Measurements from ENCODE around the gene COA8.

Gene COA8

DNA sequence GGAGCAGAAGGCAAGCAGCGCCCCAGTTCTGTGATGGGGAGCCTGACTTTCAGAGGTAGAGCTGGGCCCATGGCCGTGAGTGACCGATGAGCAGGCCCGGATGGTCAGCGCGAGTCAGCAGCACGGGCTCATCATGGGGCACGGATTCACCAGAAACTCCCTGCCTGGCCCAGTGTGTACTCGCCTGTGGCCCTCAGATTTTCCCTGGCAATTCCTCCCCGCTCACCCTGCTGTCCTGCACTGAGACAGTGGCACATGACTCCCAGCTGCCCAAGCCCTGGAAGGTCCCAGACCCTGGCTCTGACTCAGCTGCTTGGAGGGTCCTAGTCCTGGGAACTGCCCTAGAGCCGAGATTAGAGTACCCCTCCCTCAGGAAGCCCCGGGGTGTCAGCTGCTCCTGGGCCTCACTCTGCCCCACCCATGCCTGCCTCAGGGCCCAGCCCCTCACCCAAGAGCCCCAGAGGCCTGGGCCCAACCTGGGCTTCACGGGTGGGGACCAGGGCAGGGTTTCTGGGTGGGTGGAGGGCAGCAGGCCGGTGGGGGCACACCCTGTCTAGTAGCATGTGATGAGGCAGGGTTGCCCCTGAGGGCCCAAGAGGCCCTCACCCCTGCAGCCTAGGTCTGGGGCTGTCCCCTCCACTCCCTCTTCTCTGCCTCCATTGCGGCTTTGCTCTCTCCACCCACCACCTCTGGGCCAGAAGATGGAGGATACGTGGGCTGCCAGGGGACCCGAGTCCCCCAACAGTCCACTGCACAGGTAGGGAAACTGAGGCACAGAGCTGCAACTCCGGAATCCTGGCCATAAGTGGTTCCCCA, 25.4 kb upstream of the COA8 start:
- no peak for DNase-seq

- DNase-seq, result no peak
Measured at GRCh38 chr14:103538291-103539055, 24.3 kb upstream of the COA8 start.

DNA sequence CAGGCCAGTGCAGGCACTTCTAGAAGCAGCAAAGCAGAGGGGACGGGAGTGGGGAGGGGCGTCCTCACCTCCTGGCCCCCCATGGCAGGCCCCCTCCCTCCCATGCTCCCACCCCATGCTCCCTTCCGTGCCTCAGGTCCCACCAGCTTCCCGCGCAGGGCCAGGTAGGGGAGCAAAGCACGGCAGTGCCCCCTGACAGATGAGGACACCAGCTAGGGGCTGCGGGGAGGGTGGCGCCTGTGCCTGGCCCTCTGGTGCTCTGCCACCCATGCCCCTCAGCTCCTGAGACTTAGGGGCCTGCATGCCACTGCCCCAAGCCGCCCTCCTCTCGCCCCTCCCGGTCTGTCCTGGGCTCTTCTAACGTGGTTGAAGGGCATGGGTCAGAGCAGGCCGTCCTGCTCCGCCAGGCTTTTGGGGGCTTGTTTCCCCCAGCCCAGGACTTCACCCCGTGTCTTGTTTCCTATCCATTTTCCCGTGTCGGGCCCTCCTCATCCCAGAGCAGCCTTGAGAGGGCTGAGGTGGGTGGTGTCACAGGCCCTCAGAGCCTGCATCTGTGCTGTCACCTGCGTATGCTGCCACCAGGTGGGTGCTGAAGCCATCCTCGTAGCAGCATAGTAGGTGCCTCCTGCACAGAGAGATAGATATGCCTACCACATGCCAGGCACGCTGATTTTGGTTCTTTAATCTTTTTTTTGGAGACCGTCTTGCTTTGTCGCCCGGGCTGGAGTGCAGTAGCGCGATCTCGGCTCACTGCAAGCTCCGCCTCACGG, 23.5 kb upstream of the COA8 start:
- DNase-seq, result no peak

GRCh38 chr14:103540821-103541708, 21.7 kb upstream of the COA8 start:
- DNase-seq, result peak; percentile 42

DNA sequence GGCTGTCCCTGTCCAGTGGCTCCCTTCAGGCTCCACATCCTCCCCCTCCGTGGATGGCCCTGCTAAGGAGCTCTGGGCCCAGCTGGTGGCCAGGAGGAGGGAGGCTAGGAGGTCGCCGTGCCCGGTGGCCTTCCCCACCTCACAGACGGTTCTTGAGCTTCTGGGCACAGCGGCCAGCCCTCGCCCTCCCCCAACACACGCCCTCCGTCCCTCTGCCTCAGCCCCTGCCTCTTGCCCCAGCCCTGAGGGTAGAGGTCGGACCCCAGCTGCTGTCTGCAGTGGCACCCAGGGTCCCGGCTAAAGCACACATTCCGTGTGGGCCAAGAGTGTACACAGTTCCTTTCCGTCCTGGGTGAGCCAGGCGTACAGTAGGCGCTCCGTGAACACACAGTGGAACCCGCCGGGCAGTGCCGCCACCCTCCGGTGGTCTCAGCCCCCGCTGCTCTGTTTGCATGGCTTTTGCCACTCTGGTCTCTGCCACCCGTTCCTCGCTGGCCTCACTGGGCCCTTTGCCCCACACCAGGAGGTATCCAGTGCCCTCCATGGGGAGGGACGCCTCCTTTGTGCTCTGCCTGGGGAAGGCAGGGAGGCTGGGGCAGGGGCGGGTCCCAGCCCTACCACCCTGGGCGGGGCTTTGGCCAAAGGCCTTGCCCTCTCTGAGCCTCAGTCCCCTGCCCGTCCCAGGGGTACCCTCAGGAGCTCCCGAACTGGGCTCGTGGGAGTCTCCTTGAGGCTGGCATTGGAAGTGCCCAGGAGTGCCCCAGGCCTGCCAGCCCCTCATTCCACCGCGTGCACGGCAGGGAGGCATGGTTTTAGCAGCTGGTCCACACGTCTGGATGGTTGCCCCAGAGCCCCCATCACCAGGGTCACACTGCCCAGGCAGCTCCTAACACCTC, 20.8 kb upstream of the COA8 start:
- DNase-seq, result peak; percentile 72

DNA sequence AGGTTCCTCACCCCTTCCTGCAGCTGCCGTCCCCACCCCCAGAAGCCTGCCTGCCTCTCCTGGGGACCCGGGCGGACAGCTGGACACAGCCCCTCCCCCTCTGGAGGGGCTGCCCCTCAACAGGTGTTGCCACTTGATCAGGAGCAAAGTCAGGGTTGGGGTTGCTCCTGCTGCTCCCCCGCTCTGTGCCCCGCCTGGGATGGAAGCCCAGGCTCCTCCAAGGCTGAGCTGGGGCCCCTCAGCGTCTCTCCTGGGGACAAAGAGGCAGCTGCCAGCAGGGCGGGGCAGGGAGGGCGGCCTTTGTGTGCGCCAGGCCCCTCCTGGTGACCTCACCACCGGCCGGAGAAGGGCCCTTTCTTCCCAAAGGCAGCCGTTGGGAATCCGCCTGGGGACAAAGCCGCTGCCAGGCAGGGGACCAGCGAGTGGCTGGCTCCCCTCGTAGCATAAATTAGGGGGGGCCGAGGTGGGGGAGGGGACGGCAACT, 20.1 kb upstream of the COA8 start:
- DNase-seq, result peak; percentile 85

- DNase-seq, result no peak
Measured at GRCh38 chr14:103543140-103543539, 19.6 kb upstream of the COA8 start.

DNA sequence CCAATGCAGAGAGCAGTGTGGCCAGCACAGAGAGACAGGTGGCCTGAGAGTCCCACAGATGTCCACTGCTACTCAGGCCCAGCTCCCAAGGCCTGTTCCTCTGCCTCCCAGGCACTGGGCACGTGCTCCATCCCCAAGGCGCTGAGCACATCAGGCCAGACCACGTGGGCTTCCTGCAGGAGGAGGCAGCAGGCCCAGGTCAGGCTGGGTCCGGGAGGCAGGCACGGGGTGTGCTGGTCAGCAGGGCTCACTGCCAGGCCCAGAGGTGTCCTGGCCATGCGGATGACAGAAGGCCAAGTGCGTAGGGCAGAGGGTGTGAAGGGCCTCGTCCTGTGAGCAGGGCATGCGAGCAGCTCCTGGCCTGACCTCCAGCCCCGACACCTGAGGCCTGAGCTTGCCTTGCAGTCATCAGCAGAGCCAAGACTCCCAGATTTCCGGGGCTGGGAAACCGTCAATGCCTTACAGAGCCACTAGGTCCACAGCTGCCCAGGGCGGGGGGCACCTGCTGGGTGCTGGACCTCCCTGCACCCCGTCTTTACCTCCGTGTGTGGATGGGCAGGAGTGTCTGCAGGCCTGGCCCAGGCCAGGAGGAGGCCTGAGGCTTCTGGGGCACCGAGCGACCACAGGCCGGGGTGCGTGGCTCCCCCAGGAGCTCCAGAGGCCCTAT, 18.9 kb upstream of the COA8 start:
- peak; percentile 45 for DNase-seq

- peak; percentile 85 for DNase-seq
Measured at GRCh38 chr14:103544388-103545218, 18.2 kb upstream of the COA8 start.

GRCh38 chr14:103545219-103545914, 17.4 kb upstream of the COA8 start:
- peak; percentile 35 for DNase-seq

- peak; percentile 33 for DNase-seq
Measured at GRCh38 chr14:103545915-103546651, 16.7 kb upstream of the COA8 start.

GRCh38 chr14:103546652-103547454, 15.9 kb upstream of the COA8 start:
- DNase-seq, result peak; percentile 76

GRCh38 chr14:103547455-103547940, 15.3 kb upstream of the COA8 start:
- DNase-seq, result peak; percentile 35

GRCh38 chr14:103547941-103548462, 14.8 kb upstream of the COA8 start:
- DNase-seq, result peak; percentile 37

DNA sequence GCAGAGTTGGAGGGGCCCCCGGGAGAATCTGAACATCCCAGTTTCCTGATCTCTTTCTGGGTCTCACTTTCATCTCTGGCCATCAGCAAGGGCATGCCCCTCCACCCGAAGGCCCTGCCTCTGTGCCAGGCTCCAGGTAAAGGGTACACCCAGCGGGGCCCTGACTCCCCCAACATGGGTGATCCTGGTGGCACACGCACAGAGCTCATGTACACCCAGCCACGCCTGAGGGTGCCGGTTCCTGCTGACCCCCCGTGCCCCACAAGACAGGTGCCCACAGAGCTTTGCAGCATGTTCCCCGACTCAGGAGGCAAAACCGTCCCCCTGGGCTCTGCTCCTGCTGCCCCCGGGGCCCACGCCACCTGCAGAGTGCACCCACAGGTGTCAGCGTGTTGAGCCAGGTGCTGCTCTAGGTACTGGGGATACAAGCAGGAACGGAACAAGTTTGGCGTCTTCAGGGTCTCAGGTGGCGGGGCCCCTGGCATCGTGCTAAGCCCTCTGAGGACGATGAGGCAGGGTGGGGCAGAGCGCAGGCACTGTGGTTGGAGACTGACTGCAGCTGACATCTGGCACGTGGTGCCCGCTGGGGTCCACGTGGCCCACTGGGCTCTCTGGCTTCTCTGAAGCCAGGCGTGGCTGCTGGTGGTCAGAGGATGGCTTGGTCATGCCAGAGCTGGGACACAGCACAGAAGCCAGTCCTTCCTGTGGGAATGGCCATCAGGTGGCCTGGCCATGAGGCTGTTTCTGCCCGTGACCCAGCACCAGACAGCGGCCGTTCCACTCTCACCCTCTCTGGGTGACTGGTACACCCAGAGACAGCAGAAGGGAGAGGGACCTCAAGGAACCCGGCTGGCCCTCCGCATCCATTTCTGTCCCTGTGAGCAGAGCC, 14.1 kb upstream of the COA8 start:
- peak; percentile 35 for DNase-seq

All from left hindlimb (tissue), 1 donor.